Astrocyte of the cerebellum (primary cell): ENCODE results near the gene LRSAM1.
"Not testable (repeated sequence)": the region's sequence is repeated elsewhere in the genome, so short reads cannot be mapped to it uniquely, and the experiment has no call there.

Experiments
- DNase-seq: peaks from one replicate; pipeline ENCODE4 v3.0.0-alpha.2; 2011; ENCODE audit warnings: low read depth
- H3K4me3 ChIP-seq: 2 replicates; pipeline ENCODE4 v1.5.1; 2011; ENCODE audit warnings: mild to moderate bottlenecking, low read depth, low read length, moderate library complexity
- CTCF ChIP-seq: IDR thresholded peaks from 2 replicates; pipeline ENCODE4 v1.5.1; 2012; ENCODE audit warnings: low read length, low read depth, moderate library complexity, mild to moderate bottlenecking; ENCODE audit errors: missing control alignments
- in situ Hi-C: cut with HindIII; loops from 2 replicates; pipeline ENCODE4 v1.10.0; 2017; ENCODE audit warnings: low sequenced_read_pairs

LRSAM1 gene

GRCh38 chr9:127452691-127453090 lies 1.4 kb downstream of the LRSAM1 start:
- in situ Hi-C loops = no loop called here
- no peak for TF ChIP-seq CTCF
- no peak for DNase-seq
- peak overlapping the region; percentile 91 for H3K4me3 ChIP-seq

DNA sequence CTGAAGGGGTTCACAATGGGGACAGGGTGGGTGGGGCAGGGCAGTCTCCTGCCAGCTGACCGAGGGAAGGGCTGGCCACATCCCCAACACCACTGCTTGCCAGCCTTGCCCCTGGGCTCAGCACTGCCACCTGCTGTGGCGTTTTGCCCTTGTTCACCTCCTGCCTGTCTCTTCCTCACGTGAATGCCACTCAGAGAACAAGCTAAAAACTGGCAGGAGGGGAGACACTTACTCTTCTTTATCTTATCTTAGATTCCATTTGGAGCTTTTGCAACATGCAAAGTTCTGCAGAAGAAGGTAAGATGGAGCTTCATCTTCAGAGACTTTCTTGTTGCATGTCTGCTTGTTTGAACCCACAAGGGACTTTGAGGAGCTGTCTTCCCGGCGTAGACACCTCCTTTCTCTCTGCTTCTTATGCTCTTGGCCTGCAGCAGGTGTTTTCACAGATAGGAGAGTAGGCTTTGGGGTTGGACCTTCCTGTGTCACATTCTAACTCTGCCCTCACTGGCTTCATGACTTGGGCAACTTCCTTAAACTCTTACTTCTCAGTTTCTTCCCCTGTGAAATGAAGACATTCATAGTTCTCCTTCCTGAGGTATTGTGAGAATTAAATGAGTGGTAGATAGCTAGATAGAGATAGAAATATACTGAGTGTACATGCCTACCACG lies 4.1 kb downstream of the LRSAM1 start:
- no peak overlapping the region for H3K4me3 ChIP-seq
- in situ Hi-C loops = no loop called here
- TF ChIP-seq CTCF = peak; percentile 7
- DNase-seq = no peak

DNA sequence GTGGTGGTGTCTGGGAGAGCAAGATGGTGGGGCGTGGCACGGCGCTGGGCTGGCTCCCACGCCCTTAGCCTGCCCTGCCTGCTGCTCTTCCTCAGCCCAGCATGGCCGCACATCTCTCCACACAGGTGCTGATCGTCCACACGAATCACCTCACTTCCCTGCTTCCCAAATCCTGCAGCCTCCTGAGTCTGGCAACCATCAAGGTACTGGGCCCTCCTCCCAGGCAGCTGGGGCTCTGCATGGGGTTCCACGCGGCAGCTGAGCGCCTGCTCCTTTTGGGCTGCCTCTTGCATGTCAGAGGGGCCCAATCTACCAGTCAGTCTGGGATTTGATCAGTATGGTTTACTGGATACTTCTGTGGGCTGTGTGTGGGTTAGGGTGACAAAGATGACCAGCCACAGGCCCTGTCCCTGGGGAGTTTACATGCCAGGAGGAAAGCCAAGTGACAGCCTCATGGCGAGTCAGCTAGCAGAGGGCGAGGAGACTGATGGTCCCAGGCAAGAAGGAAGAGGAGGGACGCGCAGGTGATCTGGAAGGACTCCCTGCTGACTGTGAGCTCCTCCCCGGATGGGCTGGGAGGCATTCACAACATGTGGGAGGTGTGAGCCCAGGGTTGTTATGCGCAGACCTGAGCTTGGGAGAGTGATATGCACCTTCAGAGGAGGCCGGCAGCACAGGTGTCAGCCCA lies 6.0 kb downstream of the LRSAM1 start:
- no peak for TF ChIP-seq CTCF
- in situ Hi-C loops = no loop called here
- no peak for DNase-seq

GRCh38 chr9:127458921-127459320 lies 7.6 kb downstream of the LRSAM1 start:
- DNase-seq = no peak
- TF ChIP-seq CTCF = no peak
- in situ Hi-C loops = no loop called here
- H3K4me3 ChIP-seq = no peak overlapping the region

More for the DNA sequence above, 6.0 kb downstream of the LRSAM1 start:
- H3K4me3 ChIP-seq = no peak overlapping the region

DNA sequence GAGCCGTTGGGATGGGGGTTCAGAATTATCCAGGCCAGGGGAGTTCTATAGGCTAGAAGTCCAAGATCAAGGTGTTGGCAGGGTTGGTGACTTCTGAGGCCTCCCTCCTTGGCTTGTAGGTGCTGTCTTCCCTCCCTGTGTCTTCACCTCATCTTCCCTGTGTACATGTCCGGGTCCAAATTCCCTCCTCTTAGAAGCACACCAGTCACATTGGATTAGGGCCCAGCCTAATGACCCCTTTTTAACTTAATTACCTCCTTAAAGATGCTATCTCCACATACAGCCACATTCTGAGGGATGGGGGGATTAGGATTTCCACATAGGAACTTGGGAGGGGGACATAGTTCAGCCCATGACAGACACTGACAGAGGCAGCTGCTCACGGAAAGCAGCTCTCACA lies 12.1 kb downstream of the LRSAM1 start:
- DNase-seq = no peak
- no peak overlapping the region for H3K4me3 ChIP-seq
- in situ Hi-C loops = no loop called here
- no peak for TF ChIP-seq CTCF

DNA sequence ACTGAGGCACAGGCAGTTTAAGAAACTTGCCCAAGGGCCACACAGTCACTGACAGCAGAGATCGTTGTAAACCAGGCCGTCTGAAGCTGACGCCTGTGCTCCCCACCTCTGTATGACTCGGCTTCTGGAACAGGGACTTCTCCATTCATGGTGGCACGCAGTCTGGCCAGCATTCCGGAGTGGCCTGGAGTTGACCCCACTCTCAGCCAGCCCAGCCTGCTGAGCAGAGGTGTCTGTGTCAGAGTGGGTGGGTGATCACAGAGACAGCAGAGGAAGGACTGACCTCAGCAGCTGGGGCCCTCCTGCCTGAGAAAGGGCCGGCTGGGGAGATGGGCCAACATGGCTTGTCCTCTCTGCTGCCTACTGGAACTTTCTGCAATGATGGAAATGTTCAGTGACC lies 12.6 kb downstream of the LRSAM1 start:
- no peak for TF ChIP-seq CTCF
- no peak overlapping the region for H3K4me3 ChIP-seq
- in situ Hi-C loops = no loop called here
- no peak for DNase-seq

DNA sequence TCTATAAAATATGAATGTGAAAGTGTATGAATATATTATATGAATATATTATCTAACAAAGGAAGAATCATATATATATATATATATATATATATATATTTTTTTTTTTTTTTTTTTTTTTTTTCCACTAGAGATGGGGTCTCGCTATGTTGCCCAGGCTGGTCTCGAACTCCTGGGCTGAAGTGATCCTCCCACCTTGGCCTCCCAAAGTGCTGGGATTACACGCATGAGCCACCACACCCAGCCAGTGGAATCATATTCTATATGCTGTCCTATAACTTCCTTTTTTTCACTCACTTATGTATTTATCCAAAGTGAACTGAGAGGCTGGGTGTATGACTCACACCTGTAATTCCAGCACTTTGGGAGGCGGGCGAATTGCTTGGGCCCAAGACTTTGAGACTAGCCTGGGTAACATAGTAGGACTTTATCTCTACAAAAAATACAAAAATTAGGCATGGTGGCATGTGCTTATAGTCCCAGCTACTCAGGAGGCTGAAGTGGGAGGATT lies 15.2 kb downstream of the LRSAM1 start:
- DNase-seq, H3K4me3 ChIP-seq, in situ Hi-C loops: not testable (repeated sequence)
